Stimulated activated CD8-positive, alpha-beta memory T cell treated with anti-CD3 and anti-CD28 coated beads, Interleukin-7, amount 100 ng/mL, for 1 hour (primary cell): Measurements from ENCODE around the gene IHH.

Experiments
- DNase-seq, 2 donors: peaks; one replicate each; pipeline ENCODE4 v3.0.0-alpha.2; 2020; ENCODE audit warnings: low read depth in 2 of 2

Gene IHH

GRCh38 chr2:219019436-219019835 is 41.3 kb downstream of the IHH start:
- DNase-seq, result no peak

GRCh38 chr2:219018726-219019125 is 42.0 kb downstream of the IHH start:
- DNase-seq, result no peak

GRCh38 chr2:219018286-219018685 is 42.4 kb downstream of the IHH start:
- no peak for DNase-seq

- no peak for DNase-seq
Observed at GRCh38 chr2:219017201-219017931, 43.4 kb downstream of the IHH start.

GRCh38 chr2:219016721-219017120 is 44.0 kb downstream of the IHH start:
- DNase-seq, result no peak

- no peak for DNase-seq
Observed at GRCh38 chr2:219010873-219011272, 49.8 kb downstream of the IHH start.

- no peak for DNase-seq
Observed at GRCh38 chr2:219010162-219010756, 50.5 kb downstream of the IHH start.

- no peak for DNase-seq
Observed at GRCh38 chr2:219009294-219009693, 51.4 kb downstream of the IHH start.
